NCI-H1436 treated with DMSO at 0.1 percent for 48 hours (cell line): ENCODE results near the gene PEX11G.
"Not testable (repeated sequence)": the region's sequence is repeated elsewhere in the genome, so short reads cannot be mapped to it uniquely, and the experiment has no call there.

Experiments used
- DNase-seq: peaks from one replicate; lab custom pipeline; 2025; lab: John Stamatoyannopoulos, UW

Gene PEX11G

GRCh38 chr19:7463575-7463974 lies 25.3 kb downstream of the PEX11G start:
- DNase-seq, result no peak

- no peak for DNase-seq
These were observed 26.8 kb downstream of the PEX11G start for GRCh38 chr19:7461841-7462629.

- DNase-seq, result no peak
These were observed 28.3 kb downstream of the PEX11G start for GRCh38 chr19:7460562-7460966.

- no peak for DNase-seq
These were observed 29.1 kb downstream of the PEX11G start for GRCh38 chr19:7459773-7460172.

GRCh38 chr19:7458675-7459074 lies 30.2 kb downstream of the PEX11G start:
- DNase-seq, result no peak

- no peak for DNase-seq
These were observed 31.8 kb downstream of the PEX11G start for GRCh38 chr19:7456964-7457541.

- DNase-seq, result no peak
These were observed 33.1 kb downstream of the PEX11G start for GRCh38 chr19:7455600-7456296.

- DNase-seq, result no peak
These were observed 33.8 kb downstream of the PEX11G start for GRCh38 chr19:7454998-7455397.

GRCh38 chr19:7450243-7451223 lies 38.3 kb downstream of the PEX11G start:
- DNase-seq, result no peak

GRCh38 chr19:7449391-7450070 lies 39.3 kb downstream of the PEX11G start:
- not testable (repeated sequence) for DNase-seq

- DNase-seq, result no peak
These were observed 41.2 kb downstream of the PEX11G start for GRCh38 chr19:7447648-7448047.

GRCh38 chr19:7445104-7445503 lies 43.7 kb downstream of the PEX11G start:
- no peak for DNase-seq

- DNase-seq, result no peak
These were observed 44.8 kb downstream of the PEX11G start for GRCh38 chr19:7444042-7444441.

GRCh38 chr19:7442423-7442822 lies 46.4 kb downstream of the PEX11G start:
- peak; percentile 21 for DNase-seq

GRCh38 chr19:7441468-7442146 lies 47.2 kb downstream of the PEX11G start:
- DNase-seq, result no peak

- no peak for DNase-seq
These were observed 48.5 kb downstream of the PEX11G start for GRCh38 chr19:7440188-7440975.

- DNase-seq, result no peak
These were observed 53.2 kb downstream of the PEX11G start for GRCh38 chr19:7435586-7435985.

- no peak for DNase-seq
These were observed 54.4 kb downstream of the PEX11G start for GRCh38 chr19:7434391-7434790.

GRCh38 chr19:7433456-7433855 lies 55.4 kb downstream of the PEX11G start:
- not testable (repeated sequence) for DNase-seq
